Smooth muscle cell (in vitro differentiated cells): Measurements from ENCODE around the gene MMP11. TPM values are rescaled to one million over a fixed set of nuclear protein-coding genes. Genes with fewer than 3 reads are reported as not detected.

Source experiments
- DNase-seq: peaks from one replicate; lab custom pipeline; 2025; ENCODE audit not compliant: unreplicated experiment; lab: John Stamatoyannopoulos, UW
- H2AFZ ChIP-seq: fragments of 200-600 bp; sonication (generic); 2 replicates; pipeline ENCODE4 v1.6.0; 2016; ENCODE audit warnings: antibody characterized with exemption, low read depth, mild to moderate bottlenecking
- H3F3A ChIP-seq: fragments of 200-600 bp; sonication (generic); 2 replicates; pipeline ENCODE4 v1.6.0; 2017; ENCODE audit warnings: antibody characterized with exemption, low read depth
- H3K27ac ChIP-seq: fragments of 200-600 bp; sonication (generic); 2 replicates; pipeline ENCODE4 v1.5.1; 2016; ENCODE audit warnings: low read depth, mild to moderate bottlenecking
- H3K27me3 ChIP-seq: fragments of 200-600 bp; sonication (generic); 2 replicates; pipeline ENCODE4 v1.6.1; 2016; ENCODE audit warnings: low read depth, mild to moderate bottlenecking
- H3K36me3 ChIP-seq: fragments of 200-600 bp; sonication (generic); 2 replicates; pipeline ENCODE4 v1.5.1; 2016; ENCODE audit warnings: low read depth
- H3K4me1 ChIP-seq: fragments of 200-600 bp; sonication (generic); 2 replicates; pipeline ENCODE4 v1.5.1; 2016; ENCODE audit warnings: low read depth
- H3K4me2 ChIP-seq: fragments of 200-600 bp; sonication (generic); 2 replicates; pipeline ENCODE4 v1.6.0; 2016; ENCODE audit warnings: mild to moderate bottlenecking
- H3K4me3 ChIP-seq: fragments of 200-600 bp; sonication (generic); 2 replicates; pipeline ENCODE4 v1.5.1; 2016; ENCODE audit warnings: mild to moderate bottlenecking
- H3K79me2 ChIP-seq: fragments of 200-600 bp; sonication (generic); 2 replicates; pipeline ENCODE4 v1.6.0; 2016; ENCODE audit warnings: low read depth, mild to moderate bottlenecking
- H3K9ac ChIP-seq: fragments of 200-600 bp; sonication (generic); 2 replicates; pipeline ENCODE4 v1.6.0; 2016; ENCODE audit warnings: low read depth
- H3K9me3 ChIP-seq: fragments of 200-600 bp; sonication (generic); replicated peaks from 2 replicates; pipeline ENCODE4 v1.5.1; 2016; ENCODE audit warnings: low read depth
- H4K20me1 ChIP-seq: fragments of 200-600 bp; sonication (generic); 2 replicates; pipeline ENCODE4 v1.6.0; 2016; ENCODE audit warnings: low read depth
- WGBS: methylation state at CpG from one replicate; pipeline ENCODE4 v1.1.7; 2016; ENCODE audit warnings: low lambda C conversion rate; 5-methylcytosine and 5-hydroxymethylcytosine counted together
- polyA plus RNA-seq: library from polyadenylated mRNA; unstranded; fragments of >200 nt; fragmentation: Nextera tagmentation; extraction: Ambion mirVana; gene quantifications from 2 replicates; pipeline ENCODE4 v1.2.1, GENCODE V29; 2016
- total RNA-seq: library from RNA; depleted of rRNA; stranded (reverse); fragments of >200 nt; gene quantifications from 2 replicates; pipeline ENCODE4 v1.2.3, GENCODE V29; 2014
- TF ChIP-seq, protein P1 (sequence below): fragments of 200-600 bp; sonication (generic); IDR thresholded peaks from 2 replicates; pipeline ENCODE4 v1.5.1; 2017; ENCODE audit warnings: borderline replicate concordance, mild to moderate bottlenecking, antibody characterized with exemption; ENCODE audit not compliant: insufficient read depth, poor library complexity, severe bottlenecking

MMP11 gene
- total and polyA plus RNA-seq, 2 experiments from 2014 or later, result 10.9 to 30.6 TPM

DNA sequence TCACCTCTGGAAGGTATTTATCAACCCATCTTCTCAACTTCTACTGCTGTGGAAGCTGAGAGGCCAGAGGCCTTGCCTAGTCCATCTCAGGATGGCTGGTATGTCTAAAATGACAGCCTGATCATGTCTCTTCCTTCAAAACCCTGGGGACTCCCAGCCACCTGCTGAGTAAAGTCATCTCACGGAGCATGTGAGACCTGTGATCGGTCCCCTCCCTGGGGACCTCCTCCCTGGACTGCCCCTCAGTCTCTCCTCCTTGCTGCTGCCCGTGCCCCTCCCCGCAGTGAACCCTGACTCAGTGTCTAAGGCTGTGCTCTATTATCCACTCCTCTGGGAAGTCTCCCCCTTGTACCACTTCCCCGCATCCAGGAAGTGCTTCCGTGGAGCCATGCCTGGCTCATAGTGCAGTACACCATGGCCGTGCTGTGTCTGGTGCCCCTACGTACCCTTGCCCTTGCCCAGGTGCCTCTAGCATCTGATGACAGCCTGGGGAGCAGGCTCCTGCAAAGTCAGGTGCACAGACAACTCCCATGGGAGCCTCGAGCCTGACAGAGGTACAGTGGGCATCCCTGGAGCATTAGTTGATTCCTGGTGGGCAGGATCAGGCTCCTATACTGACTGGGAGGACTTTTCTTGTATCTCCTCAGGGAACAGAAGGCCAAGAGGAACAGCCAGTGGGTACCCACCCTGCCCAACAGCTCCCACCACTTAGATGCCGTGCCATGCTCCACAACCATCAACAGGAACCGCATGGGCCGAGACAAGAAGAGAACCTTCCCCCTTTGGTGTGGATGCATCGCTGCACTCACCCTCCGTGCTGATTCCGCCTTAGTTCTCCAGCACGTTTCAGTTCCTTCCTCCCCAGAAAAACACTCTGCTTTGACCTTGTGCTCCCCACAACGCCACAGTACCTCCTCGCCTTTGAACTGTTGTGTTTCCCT is 27.9 kb downstream of the MMP11 start:
- Histone ChIP-seq H3K9me3 (no peaks in the 10 kb centered on the region), H3K9ac (no peak overlapping the region), H3K4me3 (no peak overlapping the region), H4K20me1 (peaks cover 86% of the 10 kb centered on the region), H3K27me3 (no peaks in the 10 kb centered on the region), H3K36me3 (peaks cover 18% of the 10 kb centered on the region), H3K4me2 (no peak overlapping the region), H3F3A (peaks cover 7% of the 10 kb centered on the region), H3K79me2 (no peaks in the 10 kb centered on the region), H2AFZ (no peak overlapping the region), H3K27ac (no peak overlapping the region), H3K4me1 (no peaks in the 10 kb centered on the region)
- DNase-seq, result no peak
- WGBS, result 97% methylated on average over 18 of the region's 18 CpGs
- TF ChIP-seq, protein P1, sequence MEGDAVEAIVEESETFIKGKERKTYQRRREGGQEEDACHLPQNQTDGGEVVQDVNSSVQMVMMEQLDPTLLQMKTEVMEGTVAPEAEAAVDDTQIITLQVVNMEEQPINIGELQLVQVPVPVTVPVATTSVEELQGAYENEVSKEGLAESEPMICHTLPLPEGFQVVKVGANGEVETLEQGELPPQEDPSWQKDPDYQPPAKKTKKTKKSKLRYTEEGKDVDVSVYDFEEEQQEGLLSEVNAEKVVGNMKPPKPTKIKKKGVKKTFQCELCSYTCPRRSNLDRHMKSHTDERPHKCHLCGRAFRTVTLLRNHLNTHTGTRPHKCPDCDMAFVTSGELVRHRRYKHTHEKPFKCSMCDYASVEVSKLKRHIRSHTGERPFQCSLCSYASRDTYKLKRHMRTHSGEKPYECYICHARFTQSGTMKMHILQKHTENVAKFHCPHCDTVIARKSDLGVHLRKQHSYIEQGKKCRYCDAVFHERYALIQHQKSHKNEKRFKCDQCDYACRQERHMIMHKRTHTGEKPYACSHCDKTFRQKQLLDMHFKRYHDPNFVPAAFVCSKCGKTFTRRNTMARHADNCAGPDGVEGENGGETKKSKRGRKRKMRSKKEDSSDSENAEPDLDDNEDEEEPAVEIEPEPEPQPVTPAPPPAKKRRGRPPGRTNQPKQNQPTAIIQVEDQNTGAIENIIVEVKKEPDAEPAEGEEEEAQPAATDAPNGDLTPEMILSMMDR, result no peak

DNA sequence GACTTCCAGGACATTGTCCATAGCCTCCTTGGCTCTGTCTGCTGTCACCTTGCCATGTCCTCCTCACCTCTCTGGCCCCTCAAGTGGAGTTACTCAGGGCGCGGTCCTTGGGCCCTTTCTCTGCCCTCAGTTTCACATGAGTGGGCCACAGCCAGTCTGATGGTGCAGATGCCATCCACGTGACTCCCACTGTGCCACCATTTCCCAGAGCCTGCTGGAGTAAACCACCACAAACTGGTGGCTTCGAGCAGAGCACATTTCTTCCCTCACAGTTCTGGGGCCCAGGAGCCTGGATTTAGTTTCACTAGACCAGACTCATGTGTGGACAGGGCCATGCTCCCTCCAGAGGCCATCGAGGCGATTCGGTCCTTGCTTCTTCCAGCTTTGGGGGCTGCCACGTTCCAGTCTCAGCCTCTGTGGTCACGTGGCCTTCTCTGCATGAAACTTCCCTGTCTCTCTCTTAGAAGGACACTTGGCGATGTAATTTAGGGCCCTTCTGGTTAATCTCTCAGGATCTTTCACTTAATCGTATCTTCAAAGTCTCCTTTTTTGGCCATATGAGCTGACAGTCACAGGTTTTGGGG is 28.7 kb downstream of the MMP11 start:
- H3K9me3 ChIP-seq, result no peaks in the 10 kb centered on the region
- peaks cover 86% of the 10 kb centered on the region for H4K20me1 ChIP-seq
- no peaks in the 10 kb centered on the region for H3K27me3 ChIP-seq
- no peak for DNase-seq
- peaks cover 12% of the 10 kb centered on the region for H3K36me3 ChIP-seq
- no peaks in the 10 kb centered on the region for H3K4me1 ChIP-seq
- H2AFZ ChIP-seq, result no peak overlapping the region
- H3K4me2 ChIP-seq, result no peak overlapping the region
- no peak overlapping the region for H3K4me3 ChIP-seq
- no peaks in the 10 kb centered on the region for H3K79me2 ChIP-seq
- H3K9ac ChIP-seq, result no peak overlapping the region
- 98% methylated on average over 11 of the region's 11 CpGs for WGBS
- H3K27ac ChIP-seq, result no peak overlapping the region
- H3F3A ChIP-seq, result peaks cover 7% of the 10 kb centered on the region
- TF ChIP-seq, protein P1, result no peak

DNA sequence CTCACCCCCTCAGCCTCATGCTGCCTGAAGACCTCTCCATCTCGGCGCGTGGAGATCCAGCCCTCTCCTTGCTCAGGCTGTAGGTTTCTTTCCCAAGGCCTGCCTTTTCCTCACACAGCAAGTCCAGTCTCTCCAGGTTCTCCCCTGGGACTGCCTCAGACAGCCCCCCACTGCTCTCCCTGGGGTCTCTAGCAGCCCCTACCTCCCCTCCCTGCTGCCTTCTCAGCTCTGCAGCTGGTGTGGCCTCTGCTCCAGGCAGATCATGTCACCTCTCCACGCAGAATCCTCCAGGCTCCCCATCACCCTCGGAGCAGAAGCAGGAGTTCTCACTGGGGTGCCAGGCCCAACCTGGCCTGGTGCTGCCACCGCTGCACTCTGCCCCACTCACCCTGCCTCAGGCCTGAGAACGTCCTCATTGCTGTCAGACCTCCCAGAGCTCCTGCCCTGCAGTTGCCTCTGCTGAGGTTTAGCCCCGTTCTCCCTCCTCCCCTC is 29.3 kb downstream of the MMP11 start:
- Histone ChIP-seq H3K4me2 (no peak overlapping the region), H3K4me1 (no peaks in the 10 kb centered on the region), H3K27ac (no peak overlapping the region), H3K9ac (no peak overlapping the region), H3F3A (peaks cover 7% of the 10 kb centered on the region), H2AFZ (no peak overlapping the region), H3K4me3 (no peak overlapping the region), H3K36me3 (peaks cover 9% of the 10 kb centered on the region), H4K20me1 (peaks cover 84% of the 10 kb centered on the region), H3K9me3 (no peaks in the 10 kb centered on the region), H3K79me2 (no peaks in the 10 kb centered on the region), H3K27me3 (no peaks in the 10 kb centered on the region)
- TF ChIP-seq, protein P1, result no peak
- whole genome bisulfite sequencing, result 97% methylated on average over 8 of the region's 8 CpGs
- DNase-seq, result no peak
